ENCODE data around the gene XYLB. TPM values are rescaled to one million over a fixed set of nuclear protein-coding genes. Genes with fewer than 3 reads are reported as not detected.
A peak's percentile ranks its signal among the peaks of the same experiment; 100 is the strongest.
"Not testable (repeated sequence)": the region's sequence is repeated elsewhere in the genome, so short reads cannot be mapped to it uniquely, and the experiment has no call there.

XYLB gene
- total RNA-seq, 6 experiments from 2014 or later = 26.2 to 48.3 (median 36.6) TPM

DNA sequence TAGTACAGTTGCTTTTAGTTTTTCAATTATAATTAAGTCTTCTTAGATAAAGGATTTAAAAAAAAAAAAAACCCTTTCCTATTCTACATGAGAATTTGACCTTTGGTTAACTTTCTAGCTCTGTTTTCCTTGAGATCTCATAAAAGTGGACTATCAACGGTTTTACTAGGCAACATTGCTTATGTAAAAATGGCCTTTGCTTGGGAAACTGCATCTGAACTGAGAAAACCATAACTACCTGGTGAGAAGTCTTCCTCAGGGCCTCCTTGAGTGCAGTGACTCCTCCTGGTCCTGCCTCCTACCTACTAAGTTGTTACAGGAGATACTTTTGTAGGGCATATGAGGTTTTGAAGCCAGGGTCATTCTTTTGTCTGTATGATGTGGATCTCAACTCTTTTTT, 65.0 kb downstream of the XYLB start:
- ATAC-seq (no peak), DNase-seq (no peak)
- no peak for TF ChIP-seq POLR2A (IDR thresholded peaks at IDR 0.05)
- TF ChIP-seq, protein P1, sequence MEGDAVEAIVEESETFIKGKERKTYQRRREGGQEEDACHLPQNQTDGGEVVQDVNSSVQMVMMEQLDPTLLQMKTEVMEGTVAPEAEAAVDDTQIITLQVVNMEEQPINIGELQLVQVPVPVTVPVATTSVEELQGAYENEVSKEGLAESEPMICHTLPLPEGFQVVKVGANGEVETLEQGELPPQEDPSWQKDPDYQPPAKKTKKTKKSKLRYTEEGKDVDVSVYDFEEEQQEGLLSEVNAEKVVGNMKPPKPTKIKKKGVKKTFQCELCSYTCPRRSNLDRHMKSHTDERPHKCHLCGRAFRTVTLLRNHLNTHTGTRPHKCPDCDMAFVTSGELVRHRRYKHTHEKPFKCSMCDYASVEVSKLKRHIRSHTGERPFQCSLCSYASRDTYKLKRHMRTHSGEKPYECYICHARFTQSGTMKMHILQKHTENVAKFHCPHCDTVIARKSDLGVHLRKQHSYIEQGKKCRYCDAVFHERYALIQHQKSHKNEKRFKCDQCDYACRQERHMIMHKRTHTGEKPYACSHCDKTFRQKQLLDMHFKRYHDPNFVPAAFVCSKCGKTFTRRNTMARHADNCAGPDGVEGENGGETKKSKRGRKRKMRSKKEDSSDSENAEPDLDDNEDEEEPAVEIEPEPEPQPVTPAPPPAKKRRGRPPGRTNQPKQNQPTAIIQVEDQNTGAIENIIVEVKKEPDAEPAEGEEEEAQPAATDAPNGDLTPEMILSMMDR (IDR thresholded peaks at IDR 0.05) = no peak
- 56% methylated on average over 1 of the region's 1 CpG for WGBS (ENCODE audit: insufficient coverage, low coverage, low lambda C conversion rate, missing lambda C conversion rate)
- Histone ChIP-seq H3K36me3 (peaks cover 0 to 6% (median 0%) of the 10 kb centered on the region in 4 donors), H3K4me3 (no peak overlapping the region), H3K27me3 (no peaks in the 10 kb centered on the region), H3K27ac (no peak overlapping the region), H3K4me1 (no peaks in the 10 kb centered on the region), H3K9me3 (no peaks in the 10 kb centered on the region)
- intact Hi-C loops (cut with DNase I) = no loop called here

DNA sequence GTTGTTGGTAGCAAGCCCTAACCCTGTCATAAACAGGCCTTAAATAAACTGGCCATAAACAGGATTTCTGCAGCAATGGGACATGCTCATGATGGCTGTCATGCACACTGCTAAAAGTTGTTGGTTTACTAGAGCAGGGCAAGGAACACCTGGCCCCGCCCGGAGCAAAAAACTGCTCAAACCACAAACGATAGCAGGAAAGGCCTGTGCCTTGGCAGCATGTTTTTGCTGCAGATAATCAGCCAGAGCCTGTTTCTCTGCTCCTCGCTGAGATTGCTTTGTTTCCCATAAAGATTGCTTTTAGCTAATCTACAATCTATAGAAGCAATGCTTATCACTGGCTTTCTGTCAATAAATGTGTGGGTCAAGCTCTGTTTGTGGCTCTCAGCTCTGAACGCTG, 74.2 kb downstream of the XYLB start:
- H3K9me3 ChIP-seq; ATAC-seq; H3K4me3 ChIP-seq; H3K27me3 ChIP-seq; intact Hi-C loops (cut with DNase I); H3K27ac ChIP-seq; DNase-seq; H3K36me3 ChIP-seq: not testable (repeated sequence)
- 100% methylated on average over 1 of the region's 5 CpGs for WGBS (ENCODE audit: insufficient coverage, low coverage, low lambda C conversion rate, missing lambda C conversion rate)
- peaks cover 0 to 14% (median 0%) of the 10 kb centered on the region in 4 donors for H3K4me1 ChIP-seq

DNA sequence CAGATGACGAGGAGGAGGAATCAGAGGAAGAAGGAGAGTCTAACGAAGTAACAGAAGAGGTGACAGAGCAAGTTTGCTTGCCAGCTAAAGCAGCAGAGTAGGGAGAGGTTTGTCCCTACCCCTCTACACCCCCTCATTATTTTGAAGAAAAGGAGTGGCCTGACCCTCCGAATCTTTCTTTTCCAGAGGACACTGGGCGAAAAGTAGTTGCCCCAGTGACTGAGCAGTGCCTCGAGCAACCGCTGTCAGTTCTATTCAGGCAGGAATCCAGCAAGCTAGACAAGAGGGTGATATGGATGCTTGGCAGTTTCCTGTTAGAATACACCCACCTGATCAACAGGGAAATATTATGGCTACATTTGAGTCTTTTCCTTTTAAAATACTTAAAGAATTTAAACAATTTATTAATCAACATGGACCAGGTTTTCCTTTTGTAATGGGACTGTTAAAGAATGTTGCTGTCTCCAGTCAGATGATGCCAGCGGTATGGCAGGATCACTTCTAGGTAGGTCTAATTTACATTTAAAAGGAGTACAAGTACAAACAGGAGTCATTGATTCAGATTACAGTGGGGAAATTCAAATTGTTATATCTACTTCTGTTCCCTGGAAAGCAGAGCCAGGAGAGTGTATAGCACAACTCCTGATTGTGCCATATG, 75.2 kb downstream of the XYLB start:
- Histone ChIP-seq H3K27me3 (no peaks in the 10 kb centered on the region), H3K36me3 (no peaks in the 10 kb centered on the region), H3K4me1 (peaks cover 0 to 22% (median 0%) of the 10 kb centered on the region in 4 donors), H3K27ac (no peak overlapping the region), H3K9me3 (no peaks in the 10 kb centered on the region), H3K4me3 (no peak overlapping the region)
- 85% methylated on average over 7 of the region's 7 CpGs for WGBS (ENCODE audit: insufficient coverage, low coverage, low lambda C conversion rate, missing lambda C conversion rate)
- TF ChIP-seq POLR2A (IDR thresholded peaks at IDR 0.05) = no peak
- TF ChIP-seq, protein P1 (IDR thresholded peaks at IDR 0.05) = no peak
- DNase-seq = no peak
- intact Hi-C loops (cut with DNase I) = no loop called here
- ATAC-seq = no peak

DNA sequence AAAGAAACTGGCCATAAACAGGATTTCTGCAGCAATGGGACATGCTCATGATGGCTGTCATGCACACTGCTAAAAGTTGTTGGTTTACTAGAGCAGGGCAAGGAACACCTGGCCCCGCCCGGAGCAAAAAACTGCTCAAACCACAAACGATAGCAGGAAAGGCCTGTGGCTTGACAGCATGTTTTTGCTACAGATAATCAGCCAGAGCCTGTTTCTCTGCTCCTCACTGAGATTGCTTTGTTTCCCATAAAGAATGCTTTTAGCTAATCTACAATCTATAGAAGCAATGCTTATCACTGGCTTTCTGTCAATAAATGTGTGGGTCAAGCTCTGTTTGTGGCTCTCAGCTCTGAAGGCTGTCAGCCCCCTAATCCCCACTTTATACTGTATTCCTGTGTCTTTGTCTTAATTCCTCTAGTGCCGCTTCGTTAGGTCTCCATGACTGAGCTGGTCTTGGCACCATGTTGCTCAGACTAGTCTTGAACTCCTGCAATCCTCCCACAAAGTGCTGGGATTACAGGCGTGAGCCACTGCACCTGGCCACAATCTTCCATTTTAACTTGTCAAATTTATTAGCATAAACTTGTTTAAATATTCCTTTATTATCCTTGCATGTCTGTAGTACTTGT, 80.3 kb downstream of the XYLB start:
- H3K9me3 ChIP-seq; H3K27ac ChIP-seq; DNase-seq; H3K4me3 ChIP-seq; intact Hi-C loops (cut with DNase I); H3K27me3 ChIP-seq; H3K36me3 ChIP-seq; ATAC-seq: not testable (repeated sequence)
- H3K4me1 ChIP-seq = peaks cover 0 to 22% (median 0%) of the 10 kb centered on the region in 4 donors
- 70% methylated on average over 6 of the region's 6 CpGs for WGBS (ENCODE audit: insufficient coverage, low coverage, low lambda C conversion rate, missing lambda C conversion rate)

DNA sequence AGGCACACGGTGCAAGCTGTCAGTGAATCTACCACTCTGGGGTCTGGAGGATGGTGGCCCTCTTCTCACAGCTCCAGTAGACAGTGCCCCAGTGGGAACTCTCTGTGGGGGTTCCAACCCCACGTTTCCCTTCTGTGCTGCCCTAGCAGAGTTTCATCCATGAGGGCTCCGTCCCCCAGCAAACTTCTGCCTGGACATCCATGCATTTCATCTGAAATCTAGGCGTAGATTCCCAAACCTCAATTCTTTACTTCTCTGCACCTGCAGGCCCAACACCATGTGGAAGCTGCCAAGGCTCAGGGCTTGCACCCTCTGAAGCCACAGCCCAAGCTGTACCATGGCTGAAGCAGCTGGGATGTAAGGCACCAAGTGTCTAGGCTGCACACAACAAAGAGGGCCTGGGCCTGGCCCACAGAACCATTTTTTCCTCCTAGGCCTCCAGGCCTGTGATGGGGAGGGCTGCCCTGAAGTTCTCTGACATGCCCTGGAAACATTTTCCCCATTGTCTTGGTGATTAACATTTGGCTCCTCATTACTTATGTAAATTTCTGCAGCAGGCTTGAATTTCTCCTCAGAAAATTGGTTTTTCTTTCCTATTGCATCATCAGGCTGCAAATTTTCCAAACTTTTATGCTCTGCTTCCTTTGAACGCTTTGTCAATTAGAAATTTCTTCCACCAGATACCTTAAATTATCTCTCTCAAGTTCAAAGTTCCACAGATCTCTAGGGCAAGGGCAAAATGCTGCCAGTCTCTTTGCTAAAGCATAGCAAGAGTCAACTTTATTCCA, 86.5 kb downstream of the XYLB start:
- intact Hi-C loops (cut with DNase I); H3K36me3 ChIP-seq; H3K27ac ChIP-seq; DNase-seq; H3K27me3 ChIP-seq; H3K4me3 ChIP-seq; ATAC-seq; H3K9me3 ChIP-seq; H3K4me1 ChIP-seq: not testable (repeated sequence)
- WGBS (ENCODE audit: insufficient coverage, low coverage, low lambda C conversion rate, missing lambda C conversion rate) = 85% methylated on average over 3 of the region's 5 CpGs

DNA sequence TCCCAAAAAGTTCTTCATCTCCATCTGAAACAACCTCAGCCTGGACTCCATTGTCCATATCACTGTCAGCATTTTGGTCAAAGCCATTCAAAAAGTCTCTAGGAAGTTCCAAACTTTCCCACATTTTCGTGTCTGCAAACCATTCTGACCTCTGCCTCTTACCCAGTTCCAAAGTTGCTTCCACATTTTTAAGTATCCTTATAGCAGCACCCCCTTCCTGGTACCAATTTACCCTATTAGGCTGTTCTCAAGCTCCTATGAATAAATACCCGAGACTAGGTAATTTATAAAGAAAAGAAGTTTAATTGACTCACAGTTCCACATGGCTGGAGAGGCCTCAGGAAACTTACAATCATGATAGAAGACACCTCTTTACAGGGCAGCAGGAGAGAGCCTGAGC, 87.1 kb downstream of the XYLB start:
- intact Hi-C loops (cut with DNase I); ATAC-seq: not testable (repeated sequence)

DNA sequence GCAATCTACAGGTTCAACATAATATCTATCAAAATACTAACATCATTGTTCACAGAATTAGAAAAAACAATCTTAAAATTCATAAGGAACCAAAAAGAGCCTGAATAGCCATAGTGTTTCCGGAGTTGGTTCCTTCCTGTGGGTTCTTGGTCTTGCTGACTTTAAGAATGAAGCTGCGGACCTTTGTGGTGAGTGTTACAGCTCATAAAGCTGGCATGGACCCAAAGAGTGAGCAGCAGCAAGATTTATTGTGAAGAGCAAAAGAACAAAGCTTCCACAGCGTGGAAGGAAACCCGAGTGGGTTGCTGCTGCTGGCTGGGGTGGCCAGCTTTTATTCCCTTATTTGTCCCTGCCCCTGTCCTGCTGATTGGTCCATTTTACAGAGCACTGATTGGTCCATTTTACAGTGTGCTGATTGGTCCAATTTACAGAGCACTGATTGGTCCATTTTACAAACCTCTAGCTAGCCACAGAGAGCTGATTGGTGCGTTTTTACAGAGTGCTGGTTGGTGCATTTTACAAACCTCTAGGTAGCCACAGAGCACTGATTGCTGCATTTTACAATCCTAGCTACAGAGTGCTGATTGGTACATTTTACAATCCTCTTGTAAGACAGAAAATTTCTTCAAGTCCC, 92.0 kb downstream of the XYLB start:
- H3K4me3 ChIP-seq; H3K9me3 ChIP-seq; intact Hi-C loops (cut with DNase I); ATAC-seq; DNase-seq; H3K27me3 ChIP-seq; H3K36me3 ChIP-seq; H3K27ac ChIP-seq: not testable (repeated sequence)
- WGBS (ENCODE audit: insufficient coverage, low coverage, low lambda C conversion rate, missing lambda C conversion rate) = 66% methylated on average over 4 of the region's 5 CpGs
- H3K4me1 ChIP-seq = peaks cover 0 to 21% (median 2%) of the 10 kb centered on the region in 4 donors

More for the DNA sequence above, 87.1 kb downstream of the XYLB start:
- WGBS (ENCODE audit: insufficient coverage, low coverage, low lambda C conversion rate, missing lambda C conversion rate) = 81% methylated on average over 2 of the region's 2 CpGs
- H3K36me3 ChIP-seq, H3K27ac ChIP-seq, H3K27me3 ChIP-seq, DNase-seq, H3K4me1 ChIP-seq, H3K4me3 ChIP-seq, H3K9me3 ChIP-seq: not testable (repeated sequence)

DNA sequence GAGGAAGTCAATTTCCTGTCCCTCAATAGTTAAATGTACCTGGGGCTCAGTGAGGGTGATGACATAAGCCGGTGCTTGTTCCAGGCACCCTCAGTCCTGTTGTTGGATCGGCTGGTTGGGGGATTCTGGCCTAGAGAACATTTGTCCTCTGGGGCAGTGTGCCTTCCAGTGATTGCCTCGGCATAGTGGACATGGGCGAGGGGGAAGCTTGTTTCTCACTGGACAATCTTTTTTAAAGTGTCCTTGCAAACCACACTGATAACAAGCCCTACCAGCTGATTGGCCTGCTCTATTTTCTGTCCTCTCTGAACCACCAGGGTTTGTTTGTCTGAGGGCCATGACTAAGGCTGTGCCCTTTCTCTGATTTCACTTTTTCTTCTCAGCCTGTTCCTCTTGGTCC, 96.6 kb downstream of the XYLB start:
- H3K27me3 ChIP-seq; H3K9me3 ChIP-seq; H3K4me3 ChIP-seq; H3K36me3 ChIP-seq; intact Hi-C loops (cut with DNase I): not testable (repeated sequence)
- WGBS (ENCODE audit: insufficient coverage, low coverage, low lambda C conversion rate, missing lambda C conversion rate) = 20% methylated on average over 1 of the region's 4 CpGs
- H3K27ac ChIP-seq = peak overlapping the region in 1 of 3 donors; percentile 80
- peak; percentile 28 to 91 (median 87) for DNase-seq
- peaks cover 0 to 27% (median 2%) of the 10 kb centered on the region in 4 donors for H3K4me1 ChIP-seq
- ATAC-seq = peak in 3 of 4 donors; percentile 37 to 87 (median 55)

Data from right lobe of liver (tissue), 6 donors.